Measurements from ENCODE around the gene GRIK1. TPM values are rescaled to one million over a fixed set of nuclear protein-coding genes. Genes with fewer than 3 reads are reported as not detected.
"Not testable (repeated sequence)": the region's sequence is repeated elsewhere in the genome, so short reads cannot be mapped to it uniquely, and the experiment has no call there.

Gene GRIK1
- total RNA-seq, 1 donor from 2014 or later, result not detected

DNA sequence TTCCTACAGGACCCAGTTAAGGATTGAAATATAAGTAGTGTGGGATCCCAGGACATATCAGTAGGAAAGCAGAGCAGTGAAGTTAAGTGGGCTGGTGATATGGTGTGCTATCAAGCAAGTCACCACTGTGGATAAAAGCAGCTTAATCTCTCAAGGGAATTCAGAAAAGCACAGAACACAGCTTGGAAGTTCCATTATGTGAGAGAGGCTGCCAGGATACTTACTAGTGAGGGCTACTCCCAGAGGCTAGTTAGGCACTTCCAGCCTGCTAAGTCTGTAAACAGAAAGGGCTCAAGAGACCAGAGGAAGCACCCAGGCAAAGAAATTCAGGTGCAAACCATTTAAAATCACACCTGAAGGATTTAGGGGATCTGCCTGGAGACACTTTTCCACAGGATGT lies 18.8 kb upstream of the GRIK1 start:
- TF ChIP-seq, protein P1, sequence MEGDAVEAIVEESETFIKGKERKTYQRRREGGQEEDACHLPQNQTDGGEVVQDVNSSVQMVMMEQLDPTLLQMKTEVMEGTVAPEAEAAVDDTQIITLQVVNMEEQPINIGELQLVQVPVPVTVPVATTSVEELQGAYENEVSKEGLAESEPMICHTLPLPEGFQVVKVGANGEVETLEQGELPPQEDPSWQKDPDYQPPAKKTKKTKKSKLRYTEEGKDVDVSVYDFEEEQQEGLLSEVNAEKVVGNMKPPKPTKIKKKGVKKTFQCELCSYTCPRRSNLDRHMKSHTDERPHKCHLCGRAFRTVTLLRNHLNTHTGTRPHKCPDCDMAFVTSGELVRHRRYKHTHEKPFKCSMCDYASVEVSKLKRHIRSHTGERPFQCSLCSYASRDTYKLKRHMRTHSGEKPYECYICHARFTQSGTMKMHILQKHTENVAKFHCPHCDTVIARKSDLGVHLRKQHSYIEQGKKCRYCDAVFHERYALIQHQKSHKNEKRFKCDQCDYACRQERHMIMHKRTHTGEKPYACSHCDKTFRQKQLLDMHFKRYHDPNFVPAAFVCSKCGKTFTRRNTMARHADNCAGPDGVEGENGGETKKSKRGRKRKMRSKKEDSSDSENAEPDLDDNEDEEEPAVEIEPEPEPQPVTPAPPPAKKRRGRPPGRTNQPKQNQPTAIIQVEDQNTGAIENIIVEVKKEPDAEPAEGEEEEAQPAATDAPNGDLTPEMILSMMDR (conservative IDR thresholded peaks at IDR 0.05; ENCODE audit: low read depth, low read length), result no peak
- H3K4me3 ChIP-seq (ENCODE audit: low read depth, low read length), result no peak overlapping the region
- DNase-seq (ENCODE audit: low read depth), result no peak

DNA sequence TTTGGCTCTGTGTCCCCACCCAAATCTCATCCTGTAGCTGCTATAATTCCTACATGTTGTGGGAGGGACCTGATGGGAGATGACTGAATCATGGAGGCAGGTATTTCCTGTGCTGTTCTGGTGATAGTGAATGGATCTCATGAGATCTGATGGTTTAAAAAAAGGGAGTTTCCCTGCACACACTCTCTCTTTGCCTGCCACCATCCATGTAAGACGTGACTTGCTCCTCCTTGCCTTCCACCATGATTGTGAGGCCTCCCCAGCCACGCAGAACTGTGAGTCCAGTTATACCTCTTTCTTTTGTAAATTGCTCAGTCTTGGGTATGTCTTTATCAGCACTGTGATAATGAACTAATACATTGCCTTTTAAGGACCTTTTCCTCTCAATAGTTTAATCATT lies 18.2 kb upstream of the GRIK1 start:
- not testable (repeated sequence) for H3K4me3 ChIP-seq (ENCODE audit: low read depth, low read length); DNase-seq (ENCODE audit: low read depth)

DNA sequence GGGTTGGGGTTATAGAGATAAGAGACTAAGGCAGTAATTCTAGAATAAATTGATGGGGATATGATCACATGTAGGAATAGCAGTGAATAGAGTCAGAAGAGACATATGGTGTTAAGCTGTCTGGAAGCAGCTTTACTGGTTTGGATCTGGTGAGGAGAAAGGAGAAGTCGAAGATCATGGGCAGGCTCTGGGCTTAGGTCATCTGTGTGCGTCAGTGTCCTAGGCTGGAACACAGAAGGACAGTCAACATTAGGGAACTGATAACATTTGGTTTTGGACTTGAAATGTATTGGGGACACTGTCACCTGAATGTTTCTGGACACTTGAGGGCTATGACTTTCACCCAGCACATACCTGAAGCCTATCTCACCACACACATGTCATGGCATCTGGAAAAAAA lies 13.9 kb upstream of the GRIK1 start:
- no peak overlapping the region for H3K4me3 ChIP-seq (ENCODE audit: low read depth, low read length)
- no peak for DNase-seq (ENCODE audit: low read depth)
- TF ChIP-seq, protein P1 (conservative IDR thresholded peaks at IDR 0.05; ENCODE audit: low read depth, low read length), result no peak

DNA sequence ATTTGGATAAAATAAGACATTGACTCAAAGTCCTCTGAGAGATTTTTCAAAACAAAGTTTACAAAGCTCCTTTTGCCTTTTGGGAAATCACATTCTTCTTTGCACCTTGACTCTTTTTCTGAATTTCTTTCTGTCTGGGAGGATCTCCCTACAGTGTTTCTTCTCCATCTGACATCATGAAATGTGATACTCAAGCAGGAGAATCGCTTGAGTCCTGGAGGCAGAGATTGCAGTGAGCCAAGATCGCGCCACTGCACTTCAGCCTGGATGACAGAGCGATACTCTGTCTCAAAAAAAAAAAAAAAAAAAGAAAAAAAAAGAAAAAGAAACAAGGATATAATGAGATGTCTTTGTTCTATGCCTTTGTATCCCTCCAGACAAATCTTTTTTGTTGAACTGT lies 13.3 kb upstream of the GRIK1 start:
- TF ChIP-seq, protein P1 (conservative IDR thresholded peaks at IDR 0.05; ENCODE audit: low read depth, low read length), result no peak
- no peak overlapping the region for H3K4me3 ChIP-seq (ENCODE audit: low read depth, low read length)
- no peak for DNase-seq (ENCODE audit: low read depth)

DNA sequence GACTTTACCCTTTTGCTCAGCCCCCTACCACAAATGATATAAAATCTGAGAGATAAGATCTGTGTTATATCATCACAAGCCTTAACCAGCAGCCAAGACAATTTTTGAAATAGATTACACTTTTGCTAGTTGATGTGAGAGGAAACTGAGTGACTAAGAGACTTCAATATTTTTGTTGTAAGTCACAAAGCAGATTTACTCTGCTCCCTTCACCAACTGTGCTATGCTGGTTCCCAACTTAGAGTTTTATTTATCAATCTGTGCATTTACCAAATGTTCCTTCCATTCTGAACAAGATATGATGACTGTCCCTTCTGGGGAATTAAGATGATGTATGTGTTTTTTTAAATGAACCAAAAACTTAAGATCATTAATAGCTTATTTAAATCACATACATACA lies 12.1 kb upstream of the GRIK1 start:
- DNase-seq (ENCODE audit: low read depth), result no peak
- TF ChIP-seq, protein P1 (conservative IDR thresholded peaks at IDR 0.05; ENCODE audit: low read depth, low read length), result no peak
- H3K4me3 ChIP-seq (ENCODE audit: low read depth, low read length), result no peak overlapping the region

DNA sequence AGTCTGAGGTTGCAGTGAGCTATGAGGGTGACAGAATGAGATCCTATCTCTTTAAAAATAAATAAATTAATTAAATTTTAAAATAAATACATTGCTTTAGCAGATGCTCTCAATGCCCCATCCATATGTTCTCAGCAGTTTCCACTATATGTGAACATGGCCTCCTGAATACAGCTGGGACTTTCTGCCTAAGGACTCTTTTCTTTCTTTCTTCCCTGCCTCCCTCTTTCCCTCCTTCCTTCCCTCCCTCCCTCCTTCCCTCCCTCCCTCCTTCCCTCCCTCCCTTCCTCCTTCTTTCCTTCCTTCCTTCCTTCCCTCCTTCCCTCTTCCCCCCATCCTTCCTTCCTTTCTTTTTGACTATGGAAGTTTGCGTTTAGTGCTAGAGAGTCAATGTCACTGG lies 10.2 kb upstream of the GRIK1 start:
- no peak for DNase-seq (ENCODE audit: low read depth)
- H3K4me3 ChIP-seq (ENCODE audit: low read depth, low read length), result no peak overlapping the region
- TF ChIP-seq, protein P1 (conservative IDR thresholded peaks at IDR 0.05; ENCODE audit: low read depth, low read length), result no peak

DNA sequence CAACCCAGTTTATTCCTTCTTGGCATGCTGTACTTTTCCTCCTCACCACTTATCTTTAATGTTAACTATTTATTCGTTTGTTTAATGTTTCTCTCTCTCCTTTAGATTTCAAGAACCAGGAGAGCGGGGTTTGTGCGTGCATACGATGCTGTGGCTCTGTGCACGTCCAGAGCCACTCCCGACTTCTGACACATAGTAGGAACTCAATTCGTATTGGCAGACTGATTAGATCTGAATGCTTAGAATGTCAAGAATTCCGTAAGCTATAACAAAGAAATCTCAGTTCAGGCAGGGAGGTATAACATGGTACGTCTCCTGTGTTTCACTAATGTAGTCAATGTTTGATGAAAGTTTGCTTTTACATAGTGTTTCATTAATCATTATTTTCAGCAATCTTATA lies 7.3 kb upstream of the GRIK1 start:
- TF ChIP-seq, protein P1 (conservative IDR thresholded peaks at IDR 0.05; ENCODE audit: low read depth, low read length), result no peak
- DNase-seq (ENCODE audit: low read depth), result no peak
- H3K4me3 ChIP-seq (ENCODE audit: low read depth, low read length), result no peak overlapping the region

DNA sequence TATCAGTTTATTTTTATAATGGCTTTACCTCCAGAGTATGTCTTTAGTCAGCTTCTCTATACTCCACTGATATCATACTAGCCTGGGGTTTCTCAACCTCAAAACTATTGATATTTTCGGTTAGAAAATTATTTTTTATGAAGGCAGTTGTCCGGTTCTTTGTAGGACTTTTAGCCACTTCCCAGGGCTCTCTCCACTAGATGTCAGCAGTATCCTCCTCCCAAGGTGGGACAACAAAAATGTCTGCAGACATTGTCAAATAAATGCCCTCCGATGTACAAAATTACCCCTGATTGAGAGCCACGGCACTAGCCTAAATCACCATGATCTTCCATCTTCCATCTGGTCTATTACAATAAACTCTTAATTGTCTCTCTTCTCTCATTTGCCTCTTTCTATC lies 4.1 kb upstream of the GRIK1 start:
- TF ChIP-seq, protein P1 (conservative IDR thresholded peaks at IDR 0.05; ENCODE audit: low read depth, low read length), result peak; percentile 33
- no peak overlapping the region for H3K4me3 ChIP-seq (ENCODE audit: low read depth, low read length)
- DNase-seq (ENCODE audit: low read depth), result no peak

Data from epithelial cell of proximal tubule (primary cell).